HepG2 (cell line): ENCODE results near the gene HID1. TPM values are rescaled to one million over a fixed set of nuclear protein-coding genes. Genes with fewer than 3 reads are reported as not detected.

ENCODE experiments used
- CBFB ChIP-seq: sonication (generic); formaldehyde crosslinking; IDR thresholded peaks from 2 replicates; pipeline ENCODE4 v1.4.0; 2020; ENCODE audit warnings: missing genetic modification reagents
- CEBPB ChIP-seq: IDR thresholded peaks from 2 replicates; pipeline ENCODE4 v1.6.1; 2011; ENCODE audit warnings: low read depth, low read length, improper control_type of control experiment, borderline replicate concordance
- HHEX ChIP-seq: IDR thresholded peaks from 2 replicates; pipeline ENCODE4 v1.6.1; 2016; ENCODE audit warnings: control low read depth
- ISL2 ChIP-seq: sonication (generic); formaldehyde crosslinking; IDR thresholded peaks from 2 replicates; pipeline ENCODE4 v1.5.0; 2020; ENCODE audit warnings: missing genetic modification reagents
- MTF2 ChIP-seq: sonication (generic); formaldehyde crosslinking; IDR thresholded peaks from 2 replicates; pipeline ENCODE4 v1.5.0; 2020; ENCODE audit warnings: missing genetic modification reagents, borderline replicate concordance
- NONO ChIP-seq, 2 experiments: fragments of 450-650 bp in 1 of 2; sonication (generic) in 1 of 2; formaldehyde crosslinking in 1 of 2; IDR thresholded peaks in 1 of 2; conservative IDR thresholded peaks in 1 of 2; 2 replicates each; pipeline versions ENCODE4 v1.6.1 to v1.8.0; 2017 to 2022; ENCODE audit warnings: mild to moderate bottlenecking in 1 of 2, missing genetic modification reagents in 1 of 2, moderate library complexity in 1 of 2
- SIX4 ChIP-seq: sonication (generic); formaldehyde crosslinking; IDR thresholded peaks from 2 replicates; pipeline ENCODE4 v1.4.0; 2020; ENCODE audit warnings: missing genetic modification reagents
- SMAD3 ChIP-seq: sonication (generic); formaldehyde crosslinking; IDR thresholded peaks from 2 replicates; pipeline ENCODE4 v1.4.0; 2020; ENCODE audit warnings: missing genetic modification reagents
- SP2 ChIP-seq: sonication (generic); formaldehyde crosslinking; IDR thresholded peaks from 2 replicates; pipeline ENCODE4 v1.5.1; 2020; ENCODE audit warnings: mild to moderate bottlenecking, missing genetic modification reagents
- ZFP1 ChIP-seq: IDR thresholded peaks from 2 replicates; pipeline ENCODE4 v1.6.1; 2016
- ZNF143 ChIP-seq: sonication (generic); formaldehyde crosslinking; IDR thresholded peaks from 2 replicates; pipeline ENCODE4 v1.4.0; 2020; ENCODE audit warnings: missing genetic modification reagents
- ZNF672 ChIP-seq: sonication (generic); formaldehyde crosslinking; IDR thresholded peaks from 2 replicates; pipeline ENCODE4 v1.8.1; 2022; ENCODE audit warnings: missing genetic modification reagents
- ZNF687 ChIP-seq: sonication (generic); formaldehyde crosslinking; IDR thresholded peaks from 2 replicates; pipeline ENCODE4 v1.5.1; 2020; ENCODE audit warnings: mild to moderate bottlenecking, missing genetic modification reagents, moderate library complexity
- ZNF782 ChIP-seq: sonication (generic); formaldehyde crosslinking; IDR thresholded peaks from 2 replicates; pipeline ENCODE4 v1.4.0; 2020; ENCODE audit warnings: missing genetic modification reagents, mild to moderate bottlenecking, borderline replicate concordance
- ZNF878 ChIP-seq: sonication (generic); formaldehyde crosslinking; IDR thresholded peaks from 2 replicates; pipeline ENCODE4 v1.8.1; 2023; ENCODE audit warnings: mild to moderate bottlenecking, missing genetic modification reagents, moderate library complexity
- polyA plus RNA-seq, 8 experiments: library from polyadenylated mRNA; depleted of rRNA in 3 of 8; stranded (reverse) in 7 of 8; unstranded in 1 of 8; fragments of >200 nt; fragmentation: Illumina TruSeq in 4 of 8; extraction: Trizol in 4 of 8; gene quantifications; 2 replicates each; pipeline versions ENCODE4 v1.2.1 to v1.2.3, GENCODE V29; 2011 to 2016; ENCODE audit warnings: low read depth in 4 of 8, missing spikeins in 1 of 8, mixed read lengths in 1 of 8; ENCODE audit not compliant: insufficient read depth in 1 of 8
- total RNA-seq, 5 experiments: library from RNA; depleted of rRNA; stranded (reverse); fragments of >200 nt; fragmentation: Illumina TruSeq; extraction: Trizol; gene quantifications; 2 replicates each; pipeline ENCODE4 v1.2.3, GENCODE V29; 2016; ENCODE audit warnings: low read depth in 1 of 5
- TF ChIP-seq, protein P1 (sequence below): sonication (generic); formaldehyde crosslinking; IDR thresholded peaks from 2 replicates; pipeline ENCODE4 v1.4.0; 2020; ENCODE audit warnings: missing genetic modification reagents, borderline replicate concordance
- TF ChIP-seq, protein P2 (sequence below): IDR thresholded peaks from 2 replicates; pipeline ENCODE4 v1.6.1; 2012; ENCODE audit warnings: inconsistent platforms

Gene HID1
- total and polyA plus RNA-seq, 2 of the 13 experiments (the other 11 are each of a cell fraction or from before 2014, with no cell fraction given), result 2.1 to 10.6 TPM

DNA sequence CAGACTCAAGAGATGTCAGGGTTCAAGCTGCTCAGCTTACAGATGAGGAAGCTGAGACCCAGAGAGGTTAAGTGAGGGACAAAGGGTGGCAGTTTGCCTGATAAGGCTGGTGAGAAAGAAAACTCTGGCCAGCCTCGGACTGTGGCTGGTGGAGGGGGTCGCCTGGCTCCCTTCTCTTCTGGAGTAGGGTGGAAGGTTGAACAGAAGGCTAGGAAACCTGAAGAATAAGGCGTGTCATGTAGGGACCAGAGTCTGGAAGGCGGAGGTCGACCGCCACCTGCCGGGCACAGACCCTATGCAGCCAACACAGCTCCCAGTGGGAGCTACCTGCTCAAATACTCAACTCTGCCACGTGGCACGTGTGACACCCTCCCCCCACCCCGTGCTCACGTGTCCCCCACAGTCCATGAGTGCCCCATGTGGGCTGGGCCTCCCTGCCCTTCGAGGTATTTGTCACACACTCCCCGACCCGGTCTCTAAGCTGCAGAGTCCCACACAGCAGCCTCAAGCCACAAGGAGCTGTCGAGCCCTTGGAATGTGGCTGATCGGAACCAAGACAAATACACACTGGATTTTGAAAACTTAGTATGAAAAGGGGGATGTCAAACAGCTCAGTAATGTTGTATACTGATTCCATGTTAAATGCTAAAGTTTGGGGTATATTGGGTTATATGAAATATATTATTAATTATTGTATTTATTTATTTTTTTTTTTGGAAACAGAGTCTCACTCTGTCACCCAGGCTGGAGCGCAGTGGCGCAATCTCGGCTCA is 11.8 kb downstream of the HID1 start (continued):
- TF ChIP-seq SIX4 (CRISPR knock-in tag) (no peak), ISL2 (CRISPR knock-in tag) (no peak), MTF2 (0 out of 2 replicates have a peak, but pooled peaks have one; percentile 18), SP2 (CRISPR knock-in tag) (peak; percentile 48; the same call in 1 of the 2 replicates), SMAD3 (CRISPR knock-in tag) (peak; percentile 61; the same call in 1 of the 2 replicates), ZNF143 (CRISPR knock-in tag) (peak; percentile 33; the same call in 1 of the 2 replicates), CEBPB (no peak), ZNF878 (CRISPR knock-in tag) (no peak), ZFP1 (CRISPR knock-in tag) (peak; percentile 98), ZNF782 (CRISPR knock-in tag) (no peak; the same call in 1 of the 2 replicates), HHEX (CRISPR knock-in tag) (no peak), NONO (IDR thresholded peaks at IDR 0.05) (no peak), NONO (CRISPR knock-in tag; conservative IDR thresholded peaks at IDR 0.05) (peak; percentile 60; the same call in 1 of the 2 replicates), ZNF687 (CRISPR knock-in tag) (peak; percentile 90), ZNF672 (CRISPR knock-in tag) (peak; percentile 48; the same call in 1 of the 2 replicates), CBFB (CRISPR knock-in tag) (peak; percentile 49; the same call in 1 of the 2 replicates)
- TF ChIP-seq, protein P1, sequence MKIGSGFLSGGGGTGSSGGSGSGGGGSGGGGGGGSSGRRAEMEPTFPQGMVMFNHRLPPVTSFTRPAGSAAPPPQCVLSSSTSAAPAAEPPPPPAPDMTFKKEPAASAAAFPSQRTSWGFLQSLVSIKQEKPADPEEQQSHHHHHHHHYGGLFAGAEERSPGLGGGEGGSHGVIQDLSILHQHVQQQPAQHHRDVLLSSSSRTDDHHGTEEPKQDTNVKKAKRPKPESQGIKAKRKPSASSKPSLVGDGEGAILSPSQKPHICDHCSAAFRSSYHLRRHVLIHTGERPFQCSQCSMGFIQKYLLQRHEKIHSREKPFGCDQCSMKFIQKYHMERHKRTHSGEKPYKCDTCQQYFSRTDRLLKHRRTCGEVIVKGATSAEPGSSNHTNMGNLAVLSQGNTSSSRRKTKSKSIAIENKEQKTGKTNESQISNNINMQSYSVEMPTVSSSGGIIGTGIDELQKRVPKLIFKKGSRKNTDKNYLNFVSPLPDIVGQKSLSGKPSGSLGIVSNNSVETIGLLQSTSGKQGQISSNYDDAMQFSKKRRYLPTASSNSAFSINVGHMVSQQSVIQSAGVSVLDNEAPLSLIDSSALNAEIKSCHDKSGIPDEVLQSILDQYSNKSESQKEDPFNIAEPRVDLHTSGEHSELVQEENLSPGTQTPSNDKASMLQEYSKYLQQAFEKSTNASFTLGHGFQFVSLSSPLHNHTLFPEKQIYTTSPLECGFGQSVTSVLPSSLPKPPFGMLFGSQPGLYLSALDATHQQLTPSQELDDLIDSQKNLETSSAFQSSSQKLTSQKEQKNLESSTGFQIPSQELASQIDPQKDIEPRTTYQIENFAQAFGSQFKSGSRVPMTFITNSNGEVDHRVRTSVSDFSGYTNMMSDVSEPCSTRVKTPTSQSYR (CRISPR knock-in tag), result peak; percentile 97
- TF ChIP-seq, protein P2, sequence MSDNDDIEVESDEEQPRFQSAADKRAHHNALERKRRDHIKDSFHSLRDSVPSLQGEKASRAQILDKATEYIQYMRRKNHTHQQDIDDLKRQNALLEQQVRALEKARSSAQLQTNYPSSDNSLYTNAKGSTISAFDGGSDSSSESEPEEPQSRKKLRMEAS, result peak; percentile 99
